NCI-H1105 treated with DMSO at 0.1 percent for 48 hours (cell line): ENCODE measurements around the gene HEBP2.

Experiments
- DNase-seq: peaks from one replicate; lab custom pipeline; 2025; lab: John Stamatoyannopoulos, UW

Gene HEBP2

DNA sequence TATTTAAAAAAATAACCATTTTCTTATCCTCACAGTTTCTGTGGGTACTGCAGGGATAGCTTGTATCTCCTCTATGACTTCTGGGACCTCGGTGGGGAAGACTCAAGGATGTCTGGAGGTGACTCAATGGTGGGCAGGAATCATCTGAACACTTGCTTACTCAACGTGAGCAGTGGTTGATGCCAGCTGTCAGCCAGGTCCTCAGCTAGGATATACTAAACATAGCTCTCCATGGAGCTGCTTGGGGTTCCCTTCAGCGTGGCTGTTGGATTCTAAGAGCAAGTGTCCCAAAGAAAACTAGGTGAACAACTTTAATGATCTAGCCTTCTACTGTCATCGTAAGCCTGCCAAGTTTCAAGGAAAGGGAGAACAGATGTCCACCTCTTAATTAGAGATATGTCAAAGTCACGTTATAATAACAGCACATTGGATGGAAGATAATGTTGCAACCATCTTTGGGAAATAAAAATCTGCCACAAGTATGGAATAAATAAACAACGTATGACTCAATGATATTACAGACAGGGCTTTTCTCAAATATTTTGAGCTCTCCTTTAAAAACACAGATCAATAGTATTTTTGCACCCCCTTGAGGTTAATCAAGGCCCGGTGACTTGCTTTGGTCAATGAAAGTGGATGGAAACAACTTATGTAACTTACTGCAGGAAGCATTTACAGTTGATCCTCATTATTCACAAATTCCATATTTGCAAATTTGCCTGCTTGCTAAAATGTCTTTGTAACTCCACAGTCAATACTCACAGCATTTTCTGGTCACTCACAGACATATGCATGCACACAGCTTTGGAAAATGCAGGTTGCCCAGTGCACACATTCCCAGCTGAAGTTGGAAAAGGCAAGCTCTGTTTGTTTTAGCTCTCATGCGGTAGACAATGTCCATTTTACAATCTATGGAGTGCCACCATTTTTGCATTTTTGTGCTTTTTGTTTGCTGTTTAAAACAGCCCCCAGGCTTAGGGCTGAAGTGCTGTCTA lies 6.6 kb upstream of the HEBP2 start:
- DNase-seq, result no peak

DNA sequence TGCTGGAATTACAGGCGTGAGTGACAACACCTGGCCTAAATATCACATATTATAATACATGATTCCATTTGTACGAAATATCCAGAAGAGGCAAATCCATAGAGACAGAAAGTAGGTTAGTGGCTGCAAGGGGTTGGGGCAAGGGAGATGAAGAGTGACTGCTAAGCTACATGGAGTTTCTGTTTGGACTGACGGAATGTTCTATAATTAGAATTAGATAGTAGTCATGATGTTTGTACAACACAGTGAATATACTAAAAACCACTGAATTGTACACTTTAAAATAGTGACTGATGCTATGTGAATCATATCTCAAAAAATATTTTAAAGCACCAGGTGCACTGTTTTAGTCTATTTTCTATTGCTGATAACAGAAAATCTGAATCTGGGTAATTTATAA lies 3.7 kb upstream of the HEBP2 start:
- no peak for DNase-seq

DNA sequence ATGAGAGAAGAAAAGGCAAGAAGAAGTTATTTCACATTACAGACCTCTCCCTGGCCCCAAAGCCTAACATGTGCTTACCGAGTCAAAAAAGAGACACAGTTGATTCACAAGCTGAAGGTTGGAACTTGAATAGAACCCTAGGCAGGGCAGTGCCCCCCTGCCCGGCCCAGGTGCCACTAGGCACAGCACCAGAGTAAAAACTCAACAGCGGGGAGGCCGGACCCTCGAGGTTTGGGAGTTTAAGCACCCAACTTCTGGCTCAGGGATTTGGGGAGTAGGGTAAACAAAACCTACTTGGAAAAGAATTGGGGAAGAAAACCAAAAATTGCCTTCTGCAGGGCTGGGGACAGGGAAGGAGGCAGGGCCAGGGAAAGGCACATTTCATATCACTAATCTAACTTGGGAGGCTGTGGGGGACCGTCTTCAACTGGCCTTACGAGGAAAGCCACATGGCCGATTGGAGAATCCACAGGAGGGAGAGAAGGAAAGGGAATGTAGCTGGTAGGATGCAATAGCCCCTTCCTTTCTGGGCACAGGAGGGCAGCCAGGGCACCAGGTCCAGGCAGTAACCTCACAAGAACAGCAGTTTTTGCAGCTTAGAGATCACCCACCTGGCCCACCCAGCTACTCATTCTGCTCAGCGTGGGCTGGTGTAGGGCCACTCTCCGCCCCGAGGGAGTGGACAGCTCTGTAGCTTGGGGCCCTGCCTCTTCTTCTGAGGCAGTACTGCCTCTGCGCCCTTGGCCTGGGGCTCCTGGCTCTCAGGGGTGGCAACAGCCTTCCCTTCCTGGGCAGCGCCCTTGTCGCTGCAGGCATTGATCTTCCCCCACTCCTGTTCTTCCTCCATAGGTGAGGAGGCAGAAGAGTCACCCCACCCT lies 1.8 kb upstream of the HEBP2 start:
- no peak for DNase-seq

DNA sequence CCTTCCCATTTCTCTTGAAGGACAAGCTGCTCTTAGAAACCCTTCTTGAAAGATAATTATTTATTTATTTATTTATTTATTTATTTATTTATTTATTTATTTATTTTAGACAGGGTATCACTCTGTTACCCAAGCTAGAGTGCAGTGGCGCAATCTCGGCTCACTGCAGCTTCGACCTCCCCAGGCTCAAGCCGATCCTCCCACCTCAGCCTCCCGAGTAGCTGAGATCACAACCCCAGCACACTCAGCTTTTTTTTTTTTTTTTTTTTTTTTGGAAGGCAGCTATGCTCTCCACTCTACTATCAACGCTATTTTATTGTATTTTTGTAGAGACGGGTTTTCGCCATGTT lies 1.2 kb upstream of the HEBP2 start:
- no peak for DNase-seq

DNA sequence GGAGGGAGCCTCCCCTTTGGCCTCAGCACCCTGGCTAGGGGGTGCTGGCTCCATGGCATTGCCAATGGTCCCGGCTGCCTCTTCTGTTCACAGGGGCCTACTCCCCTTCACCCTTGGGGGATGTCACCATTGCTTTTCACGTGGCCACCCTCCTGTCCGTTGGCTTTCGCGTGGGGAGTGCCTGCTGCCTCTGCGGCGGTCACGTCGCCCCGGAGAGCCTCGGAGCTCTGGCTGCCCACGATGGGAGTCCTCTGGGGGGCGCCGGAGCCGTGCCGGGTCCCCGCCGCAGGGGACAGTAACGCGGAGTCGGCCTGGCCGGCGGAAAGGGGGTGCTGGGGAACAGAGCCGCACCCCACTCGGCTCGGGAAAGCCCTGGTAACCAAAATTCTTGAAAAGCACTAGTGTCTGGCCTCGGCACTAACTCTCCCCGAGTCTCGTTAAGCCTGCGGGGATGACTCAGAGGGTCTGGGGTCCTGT lies 661 bp upstream of the HEBP2 start:
- peak; percentile 35 for DNase-seq

DNA sequence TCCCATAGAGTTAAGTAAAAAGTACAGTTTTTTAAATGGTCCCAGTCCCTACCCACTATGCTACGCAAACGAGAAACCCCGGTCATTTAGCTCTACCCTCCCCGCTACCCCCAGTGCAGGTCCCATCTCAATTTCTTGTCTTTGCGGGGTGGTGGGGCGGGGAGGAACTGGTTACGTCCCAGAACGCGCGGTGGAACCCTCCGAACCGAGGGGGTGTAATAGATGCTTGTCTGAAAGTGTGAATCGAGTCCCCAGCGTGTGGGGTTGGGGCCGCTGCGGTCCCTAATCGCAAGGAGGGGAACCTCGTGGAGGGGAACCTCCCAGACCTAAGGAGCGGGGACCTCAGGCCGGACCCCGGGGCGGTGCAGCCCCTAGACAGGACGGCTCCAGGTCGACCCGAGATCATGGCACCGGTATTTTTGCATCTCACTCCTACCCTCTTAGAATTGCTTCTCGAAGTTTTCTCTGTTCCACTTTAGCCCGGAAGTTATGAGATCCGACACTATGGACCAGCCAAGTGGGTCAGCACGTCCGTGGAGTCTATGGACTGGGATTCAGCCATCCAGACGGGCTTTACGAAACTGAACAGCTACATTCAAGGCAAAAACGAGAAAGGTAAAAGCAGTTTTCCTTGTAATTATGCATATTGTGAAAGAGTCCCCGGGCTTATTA lies 779 bp downstream of the HEBP2 start:
- DNase-seq, result no peak

DNA sequence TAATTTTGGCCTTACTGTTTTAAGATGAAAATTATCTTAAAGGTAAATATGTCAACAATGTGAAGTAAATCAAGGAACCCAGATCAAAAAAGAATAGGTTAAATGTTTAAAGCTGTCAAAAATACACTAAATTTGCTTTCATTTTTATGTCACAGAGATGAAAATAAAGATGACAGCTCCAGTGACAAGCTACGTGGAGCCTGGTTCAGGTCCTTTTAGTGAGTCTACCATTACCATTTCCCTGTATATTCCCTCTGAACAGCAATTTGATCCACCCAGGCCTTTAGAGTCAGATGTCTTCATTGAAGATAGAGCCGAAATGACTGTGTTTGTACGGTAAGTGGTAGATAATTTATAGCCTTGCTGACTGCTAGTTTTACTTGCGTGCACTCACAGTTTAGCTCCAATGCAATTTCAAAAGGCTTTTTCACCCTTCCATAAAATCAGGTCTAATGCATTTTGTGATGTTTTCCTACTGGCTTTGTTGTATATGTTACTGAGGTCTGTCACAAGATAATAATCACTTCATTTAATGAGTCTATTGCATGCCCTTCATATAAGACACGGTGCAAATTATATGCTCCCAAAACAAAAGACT lies 1.9 kb downstream of the HEBP2 start:
- peak; percentile 30 for DNase-seq

DNA sequence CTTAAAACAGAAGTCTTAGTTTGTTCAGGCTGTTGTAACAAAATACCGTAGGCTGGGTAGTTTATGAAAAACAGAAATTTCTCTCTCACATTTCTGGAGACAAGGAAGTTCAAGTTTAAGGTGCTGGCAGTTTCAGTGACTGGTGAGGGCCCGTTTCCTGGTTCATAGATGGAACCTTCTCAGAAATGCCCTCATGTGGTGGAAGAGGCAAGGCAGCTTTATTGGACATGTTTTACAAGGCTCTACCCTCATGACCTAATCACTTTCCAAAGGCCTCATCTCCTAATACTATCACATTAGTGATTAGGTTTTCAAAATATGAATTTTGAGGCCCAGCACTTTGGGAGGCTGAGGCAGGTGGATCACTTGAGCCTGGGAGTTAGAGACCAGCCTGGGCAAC lies 2.4 kb downstream of the HEBP2 start:
- no peak for DNase-seq

DNA sequence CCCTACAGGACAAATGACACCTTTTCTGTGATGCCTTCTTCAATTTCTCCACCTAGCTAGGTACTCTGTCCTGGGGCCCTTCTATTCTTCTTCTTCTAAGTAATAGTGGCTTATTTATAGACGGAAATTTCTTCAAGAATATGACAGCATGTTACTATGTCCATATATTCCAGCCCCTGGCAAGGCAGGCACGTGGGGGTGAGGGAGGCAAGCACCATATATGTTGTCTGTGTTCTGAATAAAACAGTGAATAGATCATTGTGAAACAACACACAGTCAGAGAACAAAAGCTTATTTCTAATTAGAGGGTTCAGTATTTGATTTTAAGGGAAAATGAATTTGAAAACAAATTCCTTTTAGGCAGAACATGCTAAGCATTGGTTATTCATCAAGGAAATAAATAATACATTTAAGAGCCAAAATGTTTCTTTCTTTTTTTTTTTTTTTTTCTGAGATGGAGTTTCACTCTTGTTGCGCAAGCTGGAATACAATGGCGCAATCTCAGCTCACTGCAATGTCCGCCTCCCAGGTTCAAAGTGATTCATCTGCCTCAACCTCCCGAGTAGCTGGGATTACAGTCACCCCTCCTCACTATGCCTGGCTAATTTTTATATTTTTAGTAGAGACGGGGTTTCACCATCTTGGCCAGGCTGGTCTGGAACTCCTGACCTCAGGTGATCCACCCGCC lies 6.2 kb downstream of the HEBP2 start:
- DNase-seq, result no peak

DNA sequence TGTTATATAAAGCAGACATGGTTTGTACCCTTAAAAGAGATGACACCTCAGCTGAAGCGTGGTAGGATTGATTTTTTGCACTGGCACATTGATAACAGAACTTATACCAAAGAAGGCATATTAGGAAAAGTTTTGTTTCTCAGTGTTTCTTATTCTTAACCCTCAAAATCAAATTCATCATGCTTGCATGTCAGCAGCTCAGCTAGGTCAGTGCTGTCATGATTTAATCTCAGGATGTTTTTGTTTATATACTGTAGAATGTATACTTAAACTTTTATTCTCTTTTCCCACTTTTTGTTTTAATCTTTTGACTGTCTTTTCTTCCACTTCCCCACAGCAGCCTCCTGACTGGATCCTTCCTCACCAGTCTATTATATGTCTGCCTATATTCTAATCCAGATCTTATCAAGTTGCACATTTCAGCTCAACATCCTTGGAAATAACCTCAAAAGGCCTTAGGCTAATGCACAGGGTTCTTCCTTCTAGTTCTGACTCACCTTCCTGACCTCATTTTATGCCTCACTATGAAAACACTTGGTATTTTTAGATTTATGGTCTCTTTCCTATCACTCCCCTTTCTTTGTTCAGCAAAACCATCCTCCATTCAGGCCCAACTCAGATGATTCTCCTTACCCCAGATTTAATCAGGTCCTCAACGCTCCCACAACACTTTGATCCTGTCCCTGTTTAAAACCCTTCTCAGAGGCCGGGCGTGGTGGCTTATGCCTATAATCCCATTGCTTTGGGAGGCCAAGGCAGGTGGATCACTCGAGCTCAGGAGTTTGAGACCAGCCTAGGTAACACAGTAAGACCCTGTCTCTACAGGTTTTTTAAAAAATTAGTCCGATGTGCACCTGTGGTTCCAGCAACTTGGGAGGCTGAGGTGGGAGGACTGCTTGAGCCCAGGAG lies 7.2 kb downstream of the HEBP2 start:
- DNase-seq, result no peak

DNA sequence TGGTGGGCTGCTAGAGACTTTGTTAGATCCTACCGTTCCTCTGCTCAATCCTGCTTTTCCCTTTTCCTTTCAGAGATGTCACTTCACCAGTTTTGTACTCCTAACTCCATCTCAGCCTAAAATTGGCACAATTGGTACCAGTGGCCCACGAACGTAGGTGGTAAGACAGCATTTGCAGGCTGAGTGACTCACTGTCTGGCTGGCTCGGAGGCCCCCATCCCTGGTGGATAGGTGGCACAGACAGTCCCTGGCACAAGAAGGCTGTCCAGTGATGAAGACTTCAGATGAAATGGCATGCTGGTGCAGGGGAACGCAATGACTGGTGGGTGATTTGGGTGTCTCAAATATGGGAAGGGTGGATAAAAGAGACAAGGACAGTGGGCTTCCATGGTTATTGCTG lies 11.1 kb downstream of the HEBP2 start:
- DNase-seq, result no peak

DNA sequence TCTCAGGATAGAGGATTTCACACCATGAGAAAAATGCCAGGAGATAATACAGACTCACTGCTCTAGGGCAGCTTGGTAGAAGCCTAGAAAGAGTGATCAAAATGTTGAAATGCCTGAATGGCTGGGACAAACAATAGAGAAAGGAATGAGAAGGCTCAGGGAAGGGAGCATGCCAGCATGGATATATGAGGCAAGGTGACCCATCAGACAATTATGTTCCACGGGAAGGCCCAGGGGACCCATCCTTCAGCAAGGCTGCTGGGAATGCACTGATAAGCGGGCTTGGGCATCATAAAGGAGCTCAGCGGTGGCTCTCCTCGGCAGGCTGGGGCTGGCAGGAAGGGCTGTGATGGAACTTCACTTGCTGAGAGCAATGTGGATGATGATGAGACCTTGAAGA lies 12.2 kb downstream of the HEBP2 start:
- DNase-seq, result no peak

DNA sequence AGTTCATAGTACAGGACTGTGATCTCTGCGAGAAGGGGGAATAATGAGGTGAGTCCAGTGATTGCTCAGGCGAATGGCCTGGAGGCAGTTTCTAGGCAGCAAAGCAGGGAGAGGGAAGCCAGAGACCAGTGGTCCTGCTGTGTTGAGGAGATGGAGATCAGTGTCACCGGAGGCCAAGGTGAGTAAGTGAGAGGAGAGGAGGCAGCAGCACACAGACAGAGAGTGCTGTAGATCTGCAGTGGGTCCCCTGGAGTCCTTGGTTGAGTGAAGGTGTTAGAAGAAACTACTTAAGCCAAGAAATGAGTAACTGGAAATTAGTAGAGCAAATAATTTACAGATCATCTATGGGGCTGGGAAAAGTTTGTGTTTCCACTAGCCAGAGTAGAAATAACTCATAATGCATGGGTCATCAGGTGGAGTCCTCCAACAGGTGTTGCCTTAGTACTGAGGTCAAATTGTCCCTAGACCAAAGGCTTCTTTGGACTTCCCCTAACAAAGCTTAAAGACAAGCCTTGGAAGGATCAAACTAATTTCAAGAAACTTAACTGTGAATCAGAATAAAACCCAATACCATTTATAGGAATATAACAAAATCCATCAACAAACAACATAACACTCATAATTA lies 13.6 kb downstream of the HEBP2 start:
- DNase-seq, result no peak

DNA sequence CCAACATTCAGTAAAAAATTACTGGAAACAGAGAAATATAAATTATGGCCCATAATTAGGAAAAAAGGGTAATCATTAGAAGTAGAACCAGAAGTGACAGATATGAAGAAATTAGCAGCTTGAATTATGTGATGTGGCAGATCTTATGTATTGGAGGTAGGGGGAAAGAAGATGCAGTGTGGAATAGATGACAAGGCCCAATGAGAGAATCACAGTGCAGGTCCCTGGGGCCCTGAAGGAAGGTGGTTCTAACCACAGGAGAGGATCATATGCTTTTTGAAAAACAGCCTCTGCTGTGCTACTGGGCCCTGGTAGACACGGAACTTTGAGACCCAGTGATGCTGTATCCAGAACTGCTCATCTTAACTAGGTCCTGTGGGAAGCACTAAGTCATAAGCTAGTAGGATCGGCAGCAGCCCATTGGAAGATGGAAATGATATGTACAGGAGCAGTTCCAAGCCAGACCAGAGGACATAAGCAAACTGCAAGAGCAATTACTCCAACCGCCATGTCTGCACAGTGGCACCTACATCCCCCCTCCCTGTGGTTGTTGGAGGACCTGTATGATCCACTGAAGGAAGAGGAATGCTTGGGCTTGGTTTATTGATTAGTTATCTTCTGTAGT lies 14.2 kb downstream of the HEBP2 start:
- no peak for DNase-seq

DNA sequence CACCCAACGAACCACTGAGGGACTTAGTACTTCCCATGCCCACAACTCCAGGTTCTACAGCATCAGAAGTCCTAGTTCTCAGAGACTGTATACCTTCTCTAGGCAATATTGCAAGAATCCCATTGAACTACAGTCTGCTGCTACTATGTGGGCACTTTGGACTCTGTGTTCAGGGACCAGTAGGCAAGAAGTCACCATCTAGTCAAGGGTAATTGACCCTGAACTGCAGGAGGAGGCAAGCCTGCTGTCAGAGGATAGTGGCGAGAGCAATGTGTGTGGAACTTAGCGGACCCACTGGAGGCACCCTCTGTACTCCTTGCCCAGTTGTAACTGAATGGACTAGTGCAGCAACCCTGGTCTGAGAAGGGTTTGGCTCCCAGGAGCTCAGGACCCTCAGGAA lies 15.7 kb downstream of the HEBP2 start:
- DNase-seq, result no peak

DNA sequence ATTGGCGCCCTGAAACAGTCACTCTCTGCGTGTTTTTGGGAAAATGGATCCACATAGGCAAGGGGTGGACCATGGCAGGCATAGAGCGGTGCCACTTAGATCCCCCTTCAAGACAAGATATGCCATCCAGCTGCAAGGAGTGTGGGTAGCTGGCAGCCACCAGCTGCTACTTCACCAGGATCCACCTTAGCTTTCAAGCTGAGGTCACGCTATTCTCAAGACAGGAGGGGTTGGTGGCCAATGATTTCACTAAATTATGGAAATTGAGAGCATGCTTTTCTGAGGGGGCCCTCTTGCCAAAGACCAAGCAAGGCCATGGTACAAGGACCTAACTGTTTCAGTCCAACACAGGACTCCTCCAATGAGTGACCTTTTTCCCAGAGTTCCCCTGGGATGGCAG lies 16.3 kb downstream of the HEBP2 start:
- DNase-seq, result no peak

DNA sequence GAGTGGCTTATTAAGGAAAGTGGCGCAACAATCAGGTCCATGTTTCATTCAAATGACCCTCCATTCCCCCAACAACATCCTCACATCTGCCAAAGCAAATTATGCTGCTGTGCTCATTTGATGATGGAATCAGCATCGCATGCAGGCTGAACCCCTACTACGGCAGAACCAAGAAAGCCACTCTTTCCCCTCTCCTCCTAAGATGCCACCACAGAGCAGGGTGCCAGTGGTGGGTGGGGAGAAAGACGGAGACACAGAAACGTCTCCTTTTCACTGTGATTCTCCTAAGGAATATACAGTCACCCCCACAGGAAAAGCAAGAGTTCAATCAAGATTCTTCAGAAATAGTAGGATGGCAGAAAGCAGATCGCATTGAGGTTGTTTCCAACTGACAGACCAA lies 17.1 kb downstream of the HEBP2 start:
- no peak for DNase-seq

DNA sequence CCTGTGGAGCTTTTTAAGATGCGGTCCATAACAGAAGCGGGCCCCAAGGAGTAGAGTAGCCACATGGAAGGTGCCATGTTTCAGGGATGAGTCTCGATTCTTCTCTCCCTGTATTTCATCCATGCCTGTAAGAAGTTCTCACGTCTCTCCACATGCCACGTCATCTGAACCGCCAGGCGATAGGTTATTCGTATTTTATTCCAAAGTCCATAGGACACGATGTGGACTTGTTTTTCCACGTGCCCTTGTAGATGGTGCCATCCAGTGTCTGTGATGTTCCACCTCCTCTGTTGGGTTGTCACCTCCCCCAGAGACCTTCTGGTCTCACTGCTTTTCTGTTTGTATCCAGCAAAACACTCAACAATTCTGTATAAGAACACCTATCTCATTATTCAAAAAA lies 17.6 kb downstream of the HEBP2 start:
- no peak for DNase-seq

DNA sequence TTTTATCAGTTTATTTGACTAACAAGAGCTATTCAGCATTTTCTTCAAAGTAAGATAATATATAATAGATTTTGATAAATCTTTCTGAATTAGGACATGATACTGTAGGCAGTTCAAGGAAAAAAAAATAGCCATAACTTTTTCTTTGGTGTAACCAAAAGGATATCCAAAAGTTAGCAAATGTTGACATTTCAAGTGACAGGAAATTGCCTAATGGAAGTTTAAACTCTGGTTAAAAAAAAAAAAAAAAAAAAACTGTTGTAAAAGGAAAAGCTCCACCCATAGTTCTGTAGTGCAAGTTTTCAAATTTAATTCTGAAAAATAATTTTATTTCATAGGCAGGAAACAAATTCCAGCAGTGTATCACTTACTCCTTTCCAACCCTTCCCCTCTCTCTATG lies 18.8 kb downstream of the HEBP2 start:
- DNase-seq, result no peak
